Endothelial cell (in vitro differentiated cells): ENCODE results near the gene ATP6V1B1. TPM values are rescaled to one million over a fixed set of nuclear protein-coding genes. Genes with fewer than 3 reads are reported as not detected.

Source experiments
- DNase-seq: peaks from one replicate; pipeline ENCODE4 v3.0.0; 2021; ENCODE audit warnings: low spot score
- H3K27ac Mint-ChIP-seq: one replicate; pipeline ENCODE4 v1.8.0; 2021; ENCODE audit warnings: mixed read lengths, inconsistent platforms; ENCODE audit not compliant: unreplicated experiment
- H3K27me3 Mint-ChIP-seq: one replicate; pipeline ENCODE4 v1.8.0; 2021; ENCODE audit warnings: mild to moderate bottlenecking, moderate library complexity, mixed read lengths, inconsistent platforms; ENCODE audit not compliant: unreplicated experiment
- H3K36me3 Mint-ChIP-seq: one replicate; pipeline ENCODE4 v1.8.0; 2021; ENCODE audit warnings: mild to moderate bottlenecking, low read depth, mixed read lengths, inconsistent platforms; ENCODE audit not compliant: unreplicated experiment
- H3K4me1 Mint-ChIP-seq: one replicate; pipeline ENCODE4 v1.8.0; 2021; ENCODE audit warnings: mild to moderate bottlenecking, mixed read lengths, inconsistent platforms; ENCODE audit not compliant: unreplicated experiment
- H3K4me3 Mint-ChIP-seq: one replicate; pipeline ENCODE4 v1.8.0; 2021; ENCODE audit warnings: mild to moderate bottlenecking, mixed read lengths, inconsistent platforms; ENCODE audit not compliant: unreplicated experiment
- H3K9me3 Mint-ChIP-seq: one replicate; pipeline ENCODE4 v1.8.0; 2021; ENCODE audit warnings: mixed read lengths, inconsistent platforms; ENCODE audit not compliant: unreplicated experiment
- CTCF ChIP-seq: fragments of 200-600 bp; sonication (generic); IDR thresholded peaks from one replicate; pipeline ENCODE4 v1.5.0; 2021; ENCODE audit warnings: antibody characterized with exemption; ENCODE audit not compliant: unreplicated experiment
- total RNA-seq: library from RNA; stranded (reverse); fragmentation: NEBNext Ultra II Directional; extraction: Animal tissue kit (Norgen Biotek cat#: 25700); gene quantifications from one replicate; pipeline ENCODE4 v1.2.1, GENCODE V29; 2021; ENCODE audit not compliant: unreplicated experiment

The ATP6V1B1 gene
- total RNA-seq, 1 donor from 2014 or later, result not detected

- Mint-ChIP-seq H3K27me3 (peaks cover 57% of the 10 kb centered on the region), H3K9me3 (no peaks in the 10 kb centered on the region), H3K36me3 (peaks cover 6% of the 10 kb centered on the region), H3K27ac (no peak overlapping the region), H3K4me3 (no peak overlapping the region), H3K4me1 (peaks cover 41% of the 10 kb centered on the region)
- no peak for DNase-seq
- no peak for TF ChIP-seq CTCF
These were observed 32.5 kb upstream of the ATP6V1B1 start for GRCh38 chr2:70903171-70903570.

GRCh38 chr2:70903641-70904340 is 31.9 kb upstream of the ATP6V1B1 start:
- Mint-ChIP-seq H3K4me3 (no peak overlapping the region), H3K27ac (no peak overlapping the region), H3K9me3 (no peaks in the 10 kb centered on the region), H3K27me3 (peaks cover 55% of the 10 kb centered on the region), H3K4me1 (peaks cover 34% of the 10 kb centered on the region), H3K36me3 (peaks cover 6% of the 10 kb centered on the region)
- DNase-seq, result no peak
- no peak for TF ChIP-seq CTCF

GRCh38 chr2:70904371-70905216 is 31.1 kb upstream of the ATP6V1B1 start:
- H3K27me3 Mint-ChIP-seq, result peaks cover 47% of the 10 kb centered on the region
- no peak for DNase-seq
- H3K4me1 Mint-ChIP-seq, result peaks cover 28% of the 10 kb centered on the region
- TF ChIP-seq CTCF, result no peak
- H3K27ac Mint-ChIP-seq, result no peak overlapping the region
- peaks cover 6% of the 10 kb centered on the region for H3K36me3 Mint-ChIP-seq
- no peak overlapping the region for H3K4me3 Mint-ChIP-seq
- H3K9me3 Mint-ChIP-seq, result no peaks in the 10 kb centered on the region

GRCh38 chr2:70905443-70906421 is 30.0 kb upstream of the ATP6V1B1 start:
- H3K4me1 Mint-ChIP-seq, result peaks cover 26% of the 10 kb centered on the region
- H3K36me3 Mint-ChIP-seq, result peaks cover 6% of the 10 kb centered on the region
- H3K9me3 Mint-ChIP-seq, result no peaks in the 10 kb centered on the region
- H3K27me3 Mint-ChIP-seq, result peaks cover 42% of the 10 kb centered on the region
- H3K4me3 Mint-ChIP-seq, result no peak overlapping the region
- no peak for TF ChIP-seq CTCF
- no peak overlapping the region for H3K27ac Mint-ChIP-seq
- DNase-seq, result no peak
